ENCODE results near the gene CAMK1.

- TF ChIP-seq, protein P1, sequence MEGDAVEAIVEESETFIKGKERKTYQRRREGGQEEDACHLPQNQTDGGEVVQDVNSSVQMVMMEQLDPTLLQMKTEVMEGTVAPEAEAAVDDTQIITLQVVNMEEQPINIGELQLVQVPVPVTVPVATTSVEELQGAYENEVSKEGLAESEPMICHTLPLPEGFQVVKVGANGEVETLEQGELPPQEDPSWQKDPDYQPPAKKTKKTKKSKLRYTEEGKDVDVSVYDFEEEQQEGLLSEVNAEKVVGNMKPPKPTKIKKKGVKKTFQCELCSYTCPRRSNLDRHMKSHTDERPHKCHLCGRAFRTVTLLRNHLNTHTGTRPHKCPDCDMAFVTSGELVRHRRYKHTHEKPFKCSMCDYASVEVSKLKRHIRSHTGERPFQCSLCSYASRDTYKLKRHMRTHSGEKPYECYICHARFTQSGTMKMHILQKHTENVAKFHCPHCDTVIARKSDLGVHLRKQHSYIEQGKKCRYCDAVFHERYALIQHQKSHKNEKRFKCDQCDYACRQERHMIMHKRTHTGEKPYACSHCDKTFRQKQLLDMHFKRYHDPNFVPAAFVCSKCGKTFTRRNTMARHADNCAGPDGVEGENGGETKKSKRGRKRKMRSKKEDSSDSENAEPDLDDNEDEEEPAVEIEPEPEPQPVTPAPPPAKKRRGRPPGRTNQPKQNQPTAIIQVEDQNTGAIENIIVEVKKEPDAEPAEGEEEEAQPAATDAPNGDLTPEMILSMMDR (conservative IDR thresholded peaks at IDR 0.05; ENCODE audit: low read depth, low read length): no peak
- TF ChIP-seq RAD21 (IDR thresholded peaks at IDR 0.05; ENCODE audit: low read length) (no peak), POLR2A (IDR thresholded peaks at IDR 0.05; ENCODE audit: low read depth, low read length) (0 out of 2 replicates have a peak, but pooled peaks have one; percentile 11), BHLHE40 (IDR thresholded peaks at IDR 0.05; ENCODE audit: low read depth, low read length) (no peak), USF2 (IDR thresholded peaks at IDR 0.05; ENCODE audit: low read depth, low read length) (no peak)
These were observed 22.1 kb upstream of the CAMK1 start for GRCh38 chr3:9791790-9792404.

All from IMR-90 (cell line).